Tibial nerve (tissue), 3 donors: Measurements from ENCODE around the gene MRPS10.

Experiments
- CTCF ChIP-seq, 5 experiments: fragments of 200-600 bp in 3 of 5; fragments of 450-650 bp in 2 of 5; sonication (generic) in 3 of 5; IDR thresholded peaks; one replicate each; pipeline ENCODE4 v1.5.1; 2016 to 2019; ENCODE audit warnings: antibody characterized with exemption in 5 of 5, mild to moderate bottlenecking in 3 of 5, moderate library complexity in 2 of 5
- POLR2A ChIP-seq, 2 donors: fragments of 450-650 bp; IDR thresholded peaks; one replicate each; pipeline ENCODE4 v1.6.1; 2017; ENCODE audit warnings: antibody characterized with exemption in 2 of 2, mild to moderate bottlenecking in 2 of 2, moderate library complexity in 2 of 2

- no peak for TF ChIP-seq CTCF (IDR thresholded peaks at IDR 0.05)
- TF ChIP-seq POLR2A (IDR thresholded peaks at IDR 0.05): no peak
These were observed 14.5 kb downstream of the MRPS10 start for GRCh38 chr6:42203183-42203582.
